GM21529 (cell line): Measurements from ENCODE around the gene TMEM53.

Experiments used
- ATAC-seq: cut with Tn5 transposase; IDR thresholded peaks from one replicate; pipeline ENCODE4 v1.9.1; 2021; ENCODE audit not compliant: unreplicated experiment

Gene TMEM53

DNA sequence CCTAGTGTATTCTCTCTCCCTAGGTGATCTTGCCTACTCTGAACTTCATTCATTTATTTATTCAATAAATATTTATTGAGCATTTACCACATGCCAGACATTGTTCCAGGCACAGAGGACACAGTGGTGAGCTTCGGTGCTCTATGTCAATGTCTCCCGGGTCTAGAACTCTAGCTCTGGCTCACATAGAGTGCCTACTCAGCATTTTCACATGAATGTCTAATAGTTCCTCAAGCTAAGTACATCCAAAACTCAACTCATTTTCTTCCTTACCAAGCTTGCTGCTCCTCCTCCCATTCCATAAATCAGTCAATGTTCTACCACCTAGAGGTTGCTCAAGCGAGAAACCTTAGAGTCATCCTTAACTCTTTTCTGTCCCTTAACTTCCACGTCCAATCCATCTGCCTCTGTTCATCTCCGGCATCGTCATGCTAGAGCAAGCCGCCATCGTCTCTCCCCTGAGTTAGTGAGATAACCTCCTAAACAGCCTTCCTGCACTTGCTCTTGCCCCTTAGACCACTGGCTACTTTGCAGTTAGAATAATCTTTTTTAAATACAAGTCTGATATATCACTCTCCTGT lies 67.5 kb downstream of the TMEM53 start:
- no peak for ATAC-seq

DNA sequence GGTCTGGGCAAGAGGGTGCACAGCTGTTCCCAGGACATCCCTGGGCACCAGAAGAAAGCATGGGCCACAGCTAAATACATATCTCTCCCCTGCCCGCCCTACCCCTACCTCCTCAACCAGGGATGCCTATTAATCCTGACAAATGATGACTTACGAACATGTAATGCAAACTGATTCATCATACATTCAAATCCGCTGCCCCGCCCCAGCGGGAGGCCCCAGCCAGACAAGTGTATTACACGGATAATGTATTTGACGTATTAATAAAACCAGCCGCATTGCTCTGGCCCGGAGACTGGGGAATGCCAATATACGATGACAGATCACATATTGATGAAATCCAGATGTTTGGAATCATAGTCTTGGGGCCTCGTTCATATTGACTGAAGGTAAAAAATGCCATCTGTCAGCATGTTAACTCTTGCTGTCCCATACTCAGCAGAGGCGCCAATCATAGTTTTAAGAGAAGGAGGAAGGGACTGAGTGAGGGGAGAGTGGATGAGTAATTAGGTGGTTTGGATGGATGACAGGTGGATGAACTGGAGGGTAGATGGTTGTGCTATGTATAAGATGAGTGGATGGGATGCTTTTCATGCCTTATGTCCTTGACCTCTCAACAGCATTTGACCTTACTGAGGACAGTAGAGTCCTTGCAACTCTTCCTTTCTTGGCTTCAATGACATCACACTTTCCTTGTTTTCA lies 68.2 kb downstream of the TMEM53 start:
- ATAC-seq: no peak

DNA sequence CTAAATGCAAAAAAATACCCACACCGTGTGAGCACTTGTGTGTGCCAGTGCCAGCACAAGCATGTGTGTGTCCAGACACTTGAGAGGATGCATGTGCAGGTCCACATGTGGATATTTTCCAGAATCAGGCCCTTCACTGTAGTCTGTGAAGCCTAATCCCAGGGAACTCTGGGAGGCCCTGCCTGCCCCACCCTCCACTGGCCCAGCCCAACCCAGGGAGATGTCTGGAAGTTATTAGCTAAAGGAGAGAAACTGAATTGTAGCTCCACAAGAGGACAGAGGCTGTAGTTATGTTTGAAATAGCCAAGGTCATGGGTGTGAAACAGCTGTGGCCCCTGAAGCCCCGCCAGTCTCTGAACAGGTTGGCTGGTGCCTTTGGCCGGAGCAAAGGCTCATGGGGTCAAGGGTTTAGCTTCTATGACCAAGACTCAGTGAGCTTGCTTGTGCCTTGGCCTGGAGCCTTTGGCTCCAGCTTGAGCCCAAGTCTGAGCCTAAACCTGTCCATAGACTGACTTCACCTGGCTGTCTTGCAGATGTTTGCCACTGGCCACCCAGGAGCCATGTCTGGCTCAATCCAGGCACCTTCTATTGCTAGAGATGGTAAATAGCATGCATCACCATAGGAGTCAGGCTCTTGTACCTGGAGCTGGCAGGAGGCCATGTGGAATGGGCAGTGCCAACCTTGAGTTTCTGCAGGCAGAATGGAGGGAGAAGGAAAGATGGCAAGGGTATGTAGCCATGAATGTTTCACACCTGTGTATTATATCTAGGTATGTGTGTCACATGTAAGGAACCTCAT lies 69.9 kb downstream of the TMEM53 start:
- ATAC-seq: no peak

DNA sequence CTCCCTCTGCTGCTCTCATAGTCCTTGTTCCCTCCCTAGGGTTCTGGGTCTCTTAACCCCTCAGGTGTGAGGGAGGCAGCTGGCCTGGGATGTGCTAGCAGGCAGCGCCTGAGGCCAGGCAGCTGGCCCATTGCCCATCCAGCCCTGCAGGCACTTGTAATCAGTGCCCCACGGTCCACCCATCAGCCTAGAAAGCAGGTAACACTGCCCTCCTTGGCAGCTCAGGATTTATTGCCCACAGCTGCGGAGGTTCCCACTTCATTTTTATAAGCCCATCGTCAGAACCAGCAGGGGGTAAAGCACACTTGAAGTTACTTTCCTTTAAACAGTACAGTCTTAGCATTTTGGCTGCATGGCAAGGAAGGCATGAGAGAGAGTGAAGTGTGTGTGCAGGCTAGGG lies 70.6 kb downstream of the TMEM53 start:
- no peak for ATAC-seq
